ENCODE data around the gene CBL. TPM values are rescaled to one million over a fixed set of nuclear protein-coding genes. Genes with fewer than 3 reads are reported as not detected.

Gene CBL
- total RNA-seq, 2 experiments from 2014 or later, result 40.0 to 49.2 TPM

DNA sequence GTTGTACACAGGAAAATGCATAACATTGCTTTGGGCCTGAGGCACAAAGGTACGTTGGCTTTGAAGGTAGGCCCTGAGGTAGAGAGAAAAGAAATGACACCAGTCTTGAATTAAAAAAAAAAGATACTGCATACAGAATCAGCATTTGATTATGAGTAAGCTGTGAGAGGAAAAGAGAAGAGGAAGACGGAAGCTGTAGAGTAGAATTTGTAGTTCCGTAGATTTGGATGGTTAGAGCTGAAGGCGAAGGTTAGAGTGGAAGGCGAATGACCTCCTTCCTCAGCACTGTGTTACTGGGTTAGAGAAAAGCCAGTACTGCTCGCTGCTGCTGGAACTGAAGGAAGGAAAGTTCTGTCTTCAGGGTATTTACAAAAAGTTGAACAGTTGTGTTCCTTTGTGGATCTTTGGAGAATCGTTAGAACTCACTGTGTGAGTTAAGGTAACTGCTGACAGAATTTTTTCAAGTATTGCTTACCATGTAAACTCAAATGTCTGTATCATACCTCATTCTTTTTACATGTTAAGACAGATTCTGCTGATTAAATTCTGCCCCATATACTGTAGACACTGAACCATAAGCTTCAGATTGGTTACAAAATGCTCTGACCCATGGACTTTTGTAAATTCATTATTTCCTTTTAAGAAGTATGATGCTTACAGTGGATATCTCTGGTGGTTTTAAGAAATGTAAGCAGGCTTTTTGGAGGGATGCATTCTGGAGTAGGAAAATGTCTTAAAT lies 60.5 kb downstream of the CBL start:
- peaks cover 5% of the 10 kb centered on the region for H3K36me3 Mint-ChIP-seq
- H3K27me3 Mint-ChIP-seq, result no peaks in the 10 kb centered on the region
- no peaks in the 10 kb centered on the region for H3K9me3 Mint-ChIP-seq (ENCODE audit: low read depth)
- DNase-seq, result no peak
- H3K27ac Mint-ChIP-seq, result peak overlapping the region; percentile 62
- H3K4me1 Mint-ChIP-seq, result peaks cover 34% of the 10 kb centered on the region
- CTCF ChIA-PET, result interaction anchor here (0.9 to 5.6 kb wide), 11 partner anchors 10 to 71 kb away, joined by 3 to 40 read pairs (median 3); partner anchors contain the start of gene CBL
- peak overlapping the region; percentile 15 for H3K4me3 Mint-ChIP-seq
- no peak for ATAC-seq

DNA sequence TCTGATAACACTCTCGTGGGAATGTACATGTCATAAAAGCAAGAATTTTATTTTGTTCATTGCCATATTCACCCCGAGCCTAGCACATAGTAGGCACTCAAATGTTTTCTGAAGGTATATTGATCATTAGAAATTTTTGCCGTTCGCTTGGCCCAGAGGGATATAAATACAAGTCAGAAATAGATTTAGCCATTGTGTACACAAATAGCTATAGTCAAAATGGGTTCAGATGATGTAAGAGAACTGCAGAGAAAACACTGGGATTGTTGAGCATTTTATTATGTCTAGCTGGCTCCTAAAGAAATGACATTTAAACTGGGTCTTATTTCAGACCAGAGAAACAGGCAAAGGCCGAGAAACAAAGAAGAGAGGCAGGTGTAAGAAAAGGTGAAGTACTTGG lies 61.5 kb downstream of the CBL start:
- CTCF ChIA-PET, result interaction anchor here (0.9 to 3.3 kb wide), 5 partner anchors 9 to 62 kb away, joined by 3 to 17 read pairs (median 3); partner anchors contain the start of gene CBL
- DNase-seq (no peak), ATAC-seq (no peak)
- H3K36me3 Mint-ChIP-seq, result peaks cover 5% of the 10 kb centered on the region
- peaks cover 34% of the 10 kb centered on the region for H3K4me1 Mint-ChIP-seq
- no peaks in the 10 kb centered on the region for H3K27me3 Mint-ChIP-seq
- no peak overlapping the region for H3K4me3 Mint-ChIP-seq
- no peaks in the 10 kb centered on the region for H3K9me3 Mint-ChIP-seq (ENCODE audit: low read depth)
- peak overlapping the region; percentile 8 for H3K27ac Mint-ChIP-seq

DNA sequence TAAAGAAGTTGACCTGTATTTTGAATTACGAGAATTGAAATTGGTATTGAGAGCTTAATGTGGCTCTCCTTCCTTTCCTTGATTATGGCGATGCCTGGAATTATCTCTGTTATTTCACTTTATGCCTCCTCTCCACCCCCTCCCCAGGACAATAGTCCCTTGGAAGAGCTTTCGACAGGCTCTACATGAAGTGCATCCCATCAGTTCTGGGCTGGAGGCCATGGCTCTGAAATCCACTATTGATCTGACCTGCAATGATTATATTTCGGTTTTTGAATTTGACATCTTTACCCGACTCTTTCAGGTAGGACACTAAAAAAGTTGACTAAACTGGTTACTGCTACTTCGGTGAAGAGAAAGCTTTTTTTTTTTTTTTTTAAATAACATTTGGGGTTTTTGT lies 67.6 kb downstream of the CBL start:
- Mint-ChIP-seq H3K27ac (no peak overlapping the region), H3K4me3 (no peak overlapping the region), H3K27me3 (no peaks in the 10 kb centered on the region), H3K4me1 (no peaks in the 10 kb centered on the region), H3K36me3 (peaks cover 20% of the 10 kb centered on the region), H3K9me3 (ENCODE audit: low read depth) (no peaks in the 10 kb centered on the region)
- no peak for ATAC-seq
- no peak for DNase-seq
- CTCF ChIA-PET, result interaction anchor here (0.9 to 5.2 kb wide), 5 partner anchors 11 to 68 kb away, joined by 3 to 30 read pairs (median 8); partner anchors contain the start of gene CBL

DNA sequence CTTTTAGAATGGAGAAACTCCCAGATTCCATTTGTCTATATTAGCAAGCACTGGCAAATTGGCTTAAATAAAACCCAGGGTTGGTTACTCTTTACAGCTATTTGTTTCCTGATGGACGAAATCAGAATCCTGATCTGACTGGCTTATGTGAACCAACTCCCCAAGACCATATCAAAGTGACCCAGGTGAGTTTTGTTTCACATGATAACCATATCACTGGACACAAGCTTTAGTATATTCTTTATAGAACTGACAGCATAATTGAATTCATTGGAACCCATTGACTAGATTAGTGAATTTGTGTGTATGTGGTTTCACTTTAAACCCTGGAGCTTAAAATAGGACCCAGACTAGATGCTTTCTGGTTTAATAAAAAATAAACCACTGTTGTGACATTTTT lies 71.5 kb downstream of the CBL start:
- peaks cover 10% of the 10 kb centered on the region for H3K4me1 Mint-ChIP-seq
- H3K4me3 Mint-ChIP-seq, result no peak overlapping the region
- DNase-seq, result no peak
- H3K27ac Mint-ChIP-seq, result no peak overlapping the region
- peaks cover 31% of the 10 kb centered on the region for H3K36me3 Mint-ChIP-seq
- ATAC-seq, result no peak
- no peaks in the 10 kb centered on the region for H3K27me3 Mint-ChIP-seq
- CTCF ChIA-PET, result interaction anchor here (1.2 to 5.2 kb wide), 5 partner anchors 9 to 72 kb away, joined by 3 to 30 read pairs (median 4); partner anchors contain the start of gene CBL
- no peaks in the 10 kb centered on the region for H3K9me3 Mint-ChIP-seq (ENCODE audit: low read depth)

DNA sequence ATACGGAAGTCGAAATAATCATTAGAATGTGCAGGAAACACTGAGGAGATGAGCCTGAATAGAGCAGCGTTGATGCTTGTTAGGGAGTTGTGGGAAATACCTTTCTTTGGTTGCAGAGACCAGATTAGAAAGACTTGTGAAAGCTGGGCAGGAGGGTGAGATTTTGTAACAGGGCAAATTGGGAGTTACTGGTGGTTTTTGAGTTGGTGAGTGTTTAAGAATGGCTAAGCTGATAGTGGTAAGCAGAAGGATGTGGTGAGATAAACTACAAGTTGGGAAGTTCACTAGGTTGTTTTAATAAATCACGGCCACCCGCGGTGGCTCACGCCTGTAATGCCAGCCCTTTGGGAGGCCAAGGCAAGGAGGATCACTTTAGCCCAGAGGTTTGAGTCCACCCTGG lies 76.4 kb downstream of the CBL start:
- Mint-ChIP-seq H3K4me1 (peaks cover 24% of the 10 kb centered on the region), H3K9me3 (ENCODE audit: low read depth) (no peaks in the 10 kb centered on the region), H3K27me3 (no peaks in the 10 kb centered on the region), H3K27ac (no peak overlapping the region), H3K4me3 (no peak overlapping the region), H3K36me3 (peaks cover 30% of the 10 kb centered on the region)
- CTCF ChIA-PET, result interaction anchor here (0.7 to 6.3 kb wide), 12 partner anchors 10 to 86 kb away, joined by 3 to 85 read pairs (median 4); partner anchors contain the start of gene CBL
- ATAC-seq (no peak), DNase-seq (no peak)

DNA sequence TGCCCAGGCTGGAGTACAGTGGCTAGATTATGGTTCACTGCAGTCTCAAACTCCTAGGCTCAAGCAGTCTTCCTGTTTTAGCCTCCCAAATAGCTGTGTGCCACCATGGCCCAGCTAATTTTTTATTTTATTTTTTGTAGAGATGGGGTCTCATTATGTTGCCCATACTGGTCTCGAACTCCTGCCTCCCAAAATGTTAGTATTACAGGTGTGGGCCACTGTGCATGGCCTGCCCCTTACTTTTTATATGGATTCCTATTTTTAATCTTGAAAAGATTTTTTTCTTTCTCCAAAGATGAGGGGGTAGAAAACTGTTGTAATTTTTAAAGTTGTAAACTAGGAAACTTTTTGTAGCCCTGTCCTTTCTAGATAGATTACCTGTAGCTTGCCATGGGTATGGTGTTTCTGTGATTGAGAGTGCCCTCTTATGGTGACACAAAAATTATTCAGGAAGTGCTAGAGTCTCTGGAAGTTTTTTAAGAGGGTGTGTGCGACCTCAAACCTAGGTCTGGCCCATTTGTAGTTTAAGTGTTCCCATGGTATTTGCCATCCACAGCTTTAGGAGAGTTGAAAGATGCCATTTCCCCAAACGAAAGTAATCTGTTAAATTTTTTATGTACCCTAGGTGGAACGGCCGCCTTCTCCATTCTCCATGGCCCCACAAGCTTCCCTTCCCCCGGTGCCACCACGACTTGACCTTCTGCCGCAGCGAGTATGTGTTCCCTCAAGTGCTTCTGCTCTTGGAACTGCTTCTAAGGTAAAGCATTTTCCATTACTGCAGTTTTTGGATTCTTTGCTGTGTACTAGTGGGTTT lies 78.4 kb downstream of the CBL start:
- no peaks in the 10 kb centered on the region for H3K27me3 Mint-ChIP-seq
- CTCF ChIA-PET, result interaction anchor here (0.6 to 6.3 kb wide), 33 partner anchors 9 to 218 kb away, joined by 3 to 85 read pairs (median 4); partner anchors contain the start of genes CBL and VPS11
- peaks cover 24% of the 10 kb centered on the region for H3K4me1 Mint-ChIP-seq
- no peak overlapping the region for H3K4me3 Mint-ChIP-seq
- ATAC-seq, result peak; percentile 93
- no peak for DNase-seq
- H3K9me3 Mint-ChIP-seq (ENCODE audit: low read depth), result no peaks in the 10 kb centered on the region
- H3K36me3 Mint-ChIP-seq, result peaks cover 30% of the 10 kb centered on the region
- peak overlapping the region; percentile 27 for H3K27ac Mint-ChIP-seq

DNA sequence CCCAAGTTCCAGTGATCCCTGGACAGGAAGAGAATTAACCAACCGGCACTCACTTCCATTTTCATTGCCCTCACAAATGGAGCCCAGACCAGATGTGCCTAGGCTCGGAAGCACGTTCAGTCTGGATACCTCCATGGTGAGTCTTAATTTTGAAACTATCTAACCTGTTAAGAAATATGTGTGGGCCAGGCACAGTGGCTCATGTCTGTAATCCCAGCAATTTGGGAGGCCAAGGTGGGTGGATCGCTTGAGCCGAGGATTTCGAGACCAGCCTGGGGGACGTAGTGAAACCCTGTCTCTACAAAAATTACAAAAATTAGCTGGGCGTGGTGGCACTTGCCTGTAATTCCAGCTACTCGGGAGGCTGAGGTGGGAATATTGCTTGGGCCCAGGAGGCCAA lies 79.3 kb downstream of the CBL start:
- Mint-ChIP-seq H3K27ac (no peak overlapping the region), H3K4me1 (peaks cover 24% of the 10 kb centered on the region), H3K4me3 (no peak overlapping the region), H3K9me3 (ENCODE audit: low read depth) (no peaks in the 10 kb centered on the region), H3K27me3 (no peaks in the 10 kb centered on the region), H3K36me3 (peaks cover 27% of the 10 kb centered on the region)
- ATAC-seq (no peak), DNase-seq (no peak)
- CTCF ChIA-PET, result interaction anchor here (1.1 to 6.3 kb wide), 11 partner anchors 12 to 116 kb away, joined by 3 to 85 read pairs (median 6); partner anchors contain the start of gene CBL

DNA sequence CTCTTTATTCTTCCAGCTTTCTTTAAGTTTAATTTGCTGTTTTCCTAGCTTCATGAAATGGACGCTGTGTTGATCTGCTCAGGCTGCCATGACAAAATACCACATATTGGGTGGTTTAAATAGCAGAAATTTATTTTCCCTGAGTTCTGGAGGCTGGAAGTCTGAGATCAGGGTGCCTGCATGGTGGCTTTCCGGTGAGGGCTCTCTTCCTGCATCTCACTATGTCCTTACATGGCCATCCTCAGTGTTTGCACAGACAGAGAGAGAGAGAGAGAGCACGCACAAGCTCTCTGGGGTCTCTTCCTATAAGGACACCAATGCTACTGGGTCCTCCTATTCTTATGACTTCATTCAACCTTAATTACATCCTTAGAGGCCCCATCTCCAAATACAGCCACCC lies 82.1 kb downstream of the CBL start:
- DNase-seq (no peak), ATAC-seq (no peak)
- Mint-ChIP-seq H3K27me3 (no peaks in the 10 kb centered on the region), H3K4me3 (no peak overlapping the region), H3K9me3 (ENCODE audit: low read depth) (no peaks in the 10 kb centered on the region), H3K27ac (no peak overlapping the region), H3K4me1 (peaks cover 10% of the 10 kb centered on the region), H3K36me3 (peaks cover 40% of the 10 kb centered on the region)
- CTCF ChIA-PET, result interaction anchor here (0.7 to 1.6 kb wide), 4 partner anchors 20 to 83 kb away, joined by 3 to 6 read pairs (median 4); partner anchors contain the start of gene CBL

DNA sequence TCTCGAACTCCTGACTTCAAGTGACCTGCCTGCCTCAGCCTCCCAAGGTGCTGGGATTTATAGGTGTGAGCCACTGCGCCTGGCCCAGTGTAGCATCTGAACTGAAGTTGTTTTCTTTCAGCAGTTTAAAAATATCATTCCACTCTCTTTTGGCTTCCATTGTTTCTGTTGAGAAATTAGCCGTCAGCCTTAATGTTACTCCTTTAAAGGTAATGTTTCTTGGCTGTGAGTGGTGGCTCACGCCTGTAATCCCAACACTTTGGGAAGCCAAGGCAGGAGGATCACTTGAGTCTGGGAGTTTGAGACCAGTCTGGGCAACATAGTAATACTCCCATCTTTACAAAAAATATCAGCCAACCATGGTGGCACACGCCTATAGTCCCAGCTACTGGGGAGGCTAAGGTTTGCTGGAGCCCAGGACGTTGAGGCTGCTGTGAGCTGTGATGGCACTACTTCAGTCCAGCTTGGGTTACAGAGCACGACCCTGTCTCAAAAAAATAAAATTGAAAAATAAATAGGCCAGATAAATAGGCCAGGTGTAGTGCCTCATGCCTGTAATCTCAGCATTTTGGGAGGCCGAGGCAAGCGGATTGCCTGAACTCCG lies 84.9 kb downstream of the CBL start:
- H3K4me3 Mint-ChIP-seq, result no peak overlapping the region
- no peak overlapping the region for H3K27ac Mint-ChIP-seq
- H3K27me3 Mint-ChIP-seq, result no peaks in the 10 kb centered on the region
- H3K9me3 Mint-ChIP-seq (ENCODE audit: low read depth), result no peaks in the 10 kb centered on the region
- DNase-seq (no peak), ATAC-seq (no peak)
- CTCF ChIA-PET, result interaction anchor here (0.7 to 1.7 kb wide), 8 partner anchors 8 to 152 kb away, joined by 3 to 7 read pairs (median 3); no protein-coding TSS in a partner anchor
- H3K36me3 Mint-ChIP-seq, result peaks cover 33% of the 10 kb centered on the region
- H3K4me1 Mint-ChIP-seq, result no peaks in the 10 kb centered on the region

DNA sequence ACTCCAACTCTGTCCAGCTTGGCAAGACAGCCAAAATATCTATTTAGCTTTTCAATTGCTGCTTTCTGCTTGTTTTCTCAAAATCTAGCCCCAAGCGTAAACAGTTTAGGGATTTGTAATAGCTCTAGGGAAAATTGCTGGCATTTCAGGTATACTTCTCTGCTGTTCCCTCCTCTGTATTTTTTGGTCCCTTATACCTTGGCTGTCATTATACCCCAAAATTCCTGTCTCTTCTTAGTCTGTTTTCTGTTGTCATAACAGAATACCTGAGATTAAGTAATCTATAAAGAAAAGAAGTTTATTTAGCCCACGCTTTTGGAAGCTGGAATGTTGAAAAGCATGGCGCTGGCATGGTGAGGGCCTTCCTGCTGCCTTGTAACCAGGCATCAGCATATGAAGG lies 87.3 kb downstream of the CBL start:
- H3K4me1 Mint-ChIP-seq, result no peaks in the 10 kb centered on the region
- no peak overlapping the region for H3K27ac Mint-ChIP-seq
- no peaks in the 10 kb centered on the region for H3K9me3 Mint-ChIP-seq (ENCODE audit: low read depth)
- peaks cover 28% of the 10 kb centered on the region for H3K36me3 Mint-ChIP-seq
- CTCF ChIA-PET, result interaction anchor here (0.8 to 1.6 kb wide), 2 partner anchors 9 to 88 kb away, joined by 3 to 4 read pairs; no protein-coding TSS in a partner anchor
- no peak for DNase-seq
- no peaks in the 10 kb centered on the region for H3K27me3 Mint-ChIP-seq
- H3K4me3 Mint-ChIP-seq, result no peak overlapping the region
- no peak for ATAC-seq

DNA sequence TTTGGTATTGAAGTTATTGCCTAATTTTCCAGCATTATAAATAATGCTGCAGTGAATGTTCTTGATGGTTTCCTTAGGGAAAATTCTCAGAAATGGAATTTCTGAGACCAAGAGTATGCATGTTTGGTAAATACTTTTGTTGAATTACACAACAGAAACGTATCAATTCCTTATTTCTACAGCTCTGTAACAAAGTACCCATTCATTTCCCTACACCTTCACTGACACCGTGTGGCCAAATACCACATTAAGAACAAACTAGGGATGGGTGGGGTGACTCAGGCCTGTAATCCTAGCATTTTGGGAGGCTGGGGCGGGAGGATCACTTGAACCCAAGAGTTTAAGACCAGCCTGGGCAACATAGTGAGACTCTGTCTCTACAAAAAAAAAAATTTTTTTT lies 89.0 kb downstream of the CBL start:
- ATAC-seq, result no peak
- no peaks in the 10 kb centered on the region for H3K4me1 Mint-ChIP-seq
- H3K27me3 Mint-ChIP-seq, result no peaks in the 10 kb centered on the region
- peaks cover 38% of the 10 kb centered on the region for H3K36me3 Mint-ChIP-seq
- H3K27ac Mint-ChIP-seq, result no peak overlapping the region
- H3K4me3 Mint-ChIP-seq, result no peak overlapping the region
- CTCF ChIA-PET, result interaction anchor here (1.0 kb wide), 2 partner anchors 28 to 29 kb away, joined by 3 read pairs; no protein-coding TSS in a partner anchor
- no peaks in the 10 kb centered on the region for H3K9me3 Mint-ChIP-seq (ENCODE audit: low read depth)
- DNase-seq, result no peak

DNA sequence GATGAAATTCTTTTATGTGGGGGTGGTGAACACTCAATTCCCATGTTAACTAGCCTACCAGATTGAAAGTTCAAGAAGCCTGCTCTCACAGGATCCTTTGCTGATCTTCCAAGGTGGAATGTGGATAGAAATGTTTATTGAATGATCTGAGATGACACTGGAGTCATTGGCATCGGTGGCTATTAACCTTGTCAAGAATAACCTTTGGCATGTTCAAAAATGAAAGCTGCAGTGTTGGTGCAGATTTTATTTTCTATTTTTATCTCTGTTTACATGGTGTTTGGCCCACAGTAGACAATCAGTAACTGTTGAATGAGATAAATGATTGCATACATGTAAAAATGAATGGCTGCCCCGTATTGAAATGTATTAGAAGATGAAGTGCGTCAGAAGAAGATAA lies 91.8 kb downstream of the CBL start:
- H3K4me3 Mint-ChIP-seq, result no peak overlapping the region
- no peaks in the 10 kb centered on the region for H3K4me1 Mint-ChIP-seq
- peaks cover 35% of the 10 kb centered on the region for H3K36me3 Mint-ChIP-seq
- no peak for ATAC-seq
- H3K9me3 Mint-ChIP-seq (ENCODE audit: low read depth), result no peaks in the 10 kb centered on the region
- H3K27me3 Mint-ChIP-seq, result no peaks in the 10 kb centered on the region
- H3K27ac Mint-ChIP-seq, result no peak overlapping the region
- CTCF ChIA-PET, result interaction anchor here (0.8 to 1.7 kb wide), 7 partner anchors 12 to 101 kb away, joined by 3 to 8 read pairs (median 4); no protein-coding TSS in a partner anchor
- DNase-seq, result no peak

DNA sequence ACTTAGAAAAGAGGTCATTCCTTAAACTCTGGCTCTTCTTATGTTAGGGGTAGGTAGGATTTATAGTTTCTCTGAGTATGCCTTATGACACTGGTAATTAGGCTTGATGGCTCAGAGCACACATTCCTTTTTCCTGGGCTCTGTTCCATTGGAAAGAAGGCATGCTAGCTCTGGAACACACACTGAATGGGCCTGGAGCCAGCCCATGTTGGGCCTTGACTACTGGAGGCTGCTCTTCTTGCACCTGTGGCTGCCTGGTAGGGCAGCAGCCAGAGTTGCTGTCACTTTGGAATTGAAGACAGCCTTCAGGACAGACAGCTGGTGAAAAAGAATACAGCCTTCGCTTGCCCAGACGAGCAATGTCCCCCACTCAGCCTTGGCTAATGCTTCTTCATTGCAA lies 92.6 kb downstream of the CBL start:
- CTCF ChIA-PET, result no interaction called here
- no peak overlapping the region for H3K4me3 Mint-ChIP-seq
- H3K4me1 Mint-ChIP-seq, result no peaks in the 10 kb centered on the region
- H3K9me3 Mint-ChIP-seq (ENCODE audit: low read depth), result no peaks in the 10 kb centered on the region
- H3K27me3 Mint-ChIP-seq, result no peaks in the 10 kb centered on the region
- no peak for DNase-seq
- no peak overlapping the region for H3K27ac Mint-ChIP-seq
- no peak for ATAC-seq
- H3K36me3 Mint-ChIP-seq, result peaks cover 40% of the 10 kb centered on the region

Data from activated CD8-positive, alpha-beta memory T cell treated with anti-CD3 and anti-CD28 coated beads, Interleukin-2, amount 10 ng/mL, durations not matched to agents 7 days and 5 days (primary cell).